Neural progenitor cell (in vitro differentiated cells): ENCODE measurements around the gene FBN3. TPM values are rescaled to one million over a fixed set of nuclear protein-coding genes. Genes with fewer than 3 reads are reported as not detected.

Experiments used
- DNase-seq: peaks from one replicate; pipeline ENCODE4 v3.0.0-alpha.2; 2016; ENCODE audit warnings: low spot score
- H2AFZ ChIP-seq: fragments of 200-600 bp; sonication (generic); replicated peaks from 2 replicates; pipeline ENCODE4 v1.6.1; 2016; ENCODE audit warnings: antibody characterized with exemption
- H3F3A ChIP-seq: fragments of 200-600 bp; sonication (generic); 2 replicates; pipeline ENCODE4 v1.6.1; 2016; ENCODE audit warnings: antibody characterized with exemption, low read depth
- H3K27ac ChIP-seq: fragments of 200-600 bp; sonication (generic); 2 replicates; pipeline ENCODE4 v1.5.1; 2016; ENCODE audit warnings: mild to moderate bottlenecking
- H3K27me3 ChIP-seq: fragments of 200-600 bp; sonication (generic); 2 replicates; pipeline ENCODE4 v1.6.1; 2016; ENCODE audit warnings: mild to moderate bottlenecking, moderate library complexity
- H3K36me3 ChIP-seq: fragments of 200-600 bp; sonication (generic); 2 replicates; pipeline ENCODE4 v1.5.1; 2016
- H3K4me1 ChIP-seq: fragments of 200-600 bp; sonication (generic); 2 replicates; pipeline ENCODE4 v1.6.1; 2016; ENCODE audit warnings: mixed run types
- H3K4me2 ChIP-seq: fragments of 200-600 bp; sonication (generic); 2 replicates; pipeline ENCODE4 v1.6.1; 2016
- H3K4me3 ChIP-seq: fragments of 200-600 bp; sonication (generic); 2 replicates; pipeline ENCODE4 v1.5.1; 2016
- H3K79me2 ChIP-seq: fragments of 200-600 bp; sonication (generic); 2 replicates; pipeline ENCODE4 v1.6.1; 2016; ENCODE audit warnings: low read depth
- H3K9ac ChIP-seq: fragments of 200-600 bp; sonication (generic); 2 replicates; pipeline ENCODE4 v1.6.1; 2016
- H3K9me3 ChIP-seq: fragments of 200-600 bp; sonication (generic); 2 replicates; pipeline ENCODE4 v1.5.1; 2016; ENCODE audit warnings: low read depth
- H4K20me1 ChIP-seq: fragments of 200-600 bp; sonication (generic); 2 replicates; pipeline ENCODE4 v1.6.1; 2016; ENCODE audit warnings: low read depth
- H3K27ac Mint-ChIP-seq: 3 replicates; pipeline ENCODE4 v1.8.0; 2021; ENCODE audit warnings: mixed read lengths
- H3K27me3 Mint-ChIP-seq: 2 replicates; pipeline ENCODE4 v1.8.0; 2022; ENCODE audit warnings: low read depth, mild to moderate bottlenecking, inconsistent platforms, moderate library complexity, mixed read lengths; ENCODE audit not compliant: insufficient read depth
- H3K36me3 Mint-ChIP-seq: 3 replicates; pipeline ENCODE4 v1.8.0; 2021; ENCODE audit warnings: mixed read lengths
- H3K4me1 Mint-ChIP-seq: 3 replicates; pipeline ENCODE4 v1.8.0; 2021; ENCODE audit warnings: mixed read lengths
- H3K4me3 Mint-ChIP-seq: 3 replicates; pipeline ENCODE4 v1.8.0; 2021; ENCODE audit warnings: mild to moderate bottlenecking, moderate library complexity, mixed read lengths
- H3K9me3 Mint-ChIP-seq: 3 replicates; pipeline ENCODE4 v1.8.0; 2020; ENCODE audit warnings: mixed read lengths
- CTCF ChIP-seq: fragments of 200-600 bp; sonication (generic); IDR thresholded peaks from 2 replicates; pipeline ENCODE4 v1.5.1; 2017; ENCODE audit warnings: antibody characterized with exemption, mild to moderate bottlenecking
- EZH2 ChIP-seq: fragments of 200-600 bp; sonication (generic); IDR thresholded peaks from 2 replicates; pipeline ENCODE4 v1.6.1; 2017; ENCODE audit warnings: antibody characterized with exemption, mild to moderate bottlenecking, moderate library complexity
- EZH2phosphoT487 ChIP-seq: fragments of 200-600 bp; sonication (generic); IDR thresholded peaks from 2 replicates; pipeline ENCODE4 v1.6.1; 2017; ENCODE audit warnings: antibody characterized with exemption
- total RNA-seq: library from RNA; depleted of rRNA; stranded (reverse); fragments of >200 nt; gene quantifications from 2 replicates; pipeline ENCODE4 v1.2.3, GENCODE V29; 2015; ENCODE audit warnings: low replicate concordance

The FBN3 gene
- total RNA-seq, 1 donor from 2014 or later, result 23.0 TPM

- H3K4me3 ChIP-seq, result no peak overlapping the region
- TF ChIP-seq CTCF, result no peak
- no peaks in the 10 kb centered on the region for H3F3A ChIP-seq
- Mint-ChIP-seq H3K9me3 (no peaks in the 10 kb centered on the region), H3K27ac (peak overlapping the region; percentile 81), H3K4me1 (peaks cover 3% of the 10 kb centered on the region), H3K36me3 (no peaks in the 10 kb centered on the region), H3K4me3 (no peak overlapping the region), H3K27me3 (peaks cover 11% of the 10 kb centered on the region)
- H3K27ac ChIP-seq, result no peak overlapping the region
- no peak overlapping the region for H2AFZ ChIP-seq
- H3K4me2 ChIP-seq, result no peak overlapping the region
- no peaks in the 10 kb centered on the region for H3K79me2 ChIP-seq
- no peaks in the 10 kb centered on the region for H3K36me3 ChIP-seq
- no peak overlapping the region for H3K9ac ChIP-seq
- H4K20me1 ChIP-seq, result no peaks in the 10 kb centered on the region
- H3K9me3 ChIP-seq, result no peaks in the 10 kb centered on the region
- H3K27me3 ChIP-seq, result no peaks in the 10 kb centered on the region
- H3K4me1 ChIP-seq, result no peaks in the 10 kb centered on the region
- DNase-seq, result no peak
Observed at GRCh38 chr19:8174706-8175105, 25.3 kb upstream of the FBN3 start.

GRCh38 chr19:8168537-8168936, 19.1 kb upstream of the FBN3 start:
- Histone ChIP-seq H3K4me1 (no peaks in the 10 kb centered on the region), H4K20me1 (no peaks in the 10 kb centered on the region), H3K4me2 (no peak overlapping the region), H3K9me3 (no peaks in the 10 kb centered on the region), H3K4me3 (no peak overlapping the region), H2AFZ (no peak overlapping the region), H3K36me3 (no peaks in the 10 kb centered on the region), H3F3A (no peaks in the 10 kb centered on the region), H3K79me2 (no peaks in the 10 kb centered on the region), H3K9ac (no peak overlapping the region), H3K27me3 (no peaks in the 10 kb centered on the region), H3K27ac (no peak overlapping the region)
- peaks cover 13% of the 10 kb centered on the region for H3K27me3 Mint-ChIP-seq
- no peak for DNase-seq
- H3K9me3 Mint-ChIP-seq, result no peaks in the 10 kb centered on the region
- TF ChIP-seq EZH2phosphoT487 (no peak), EZH2 (no peak), CTCF (no peak)
- no peak overlapping the region for H3K27ac Mint-ChIP-seq
- no peaks in the 10 kb centered on the region for H3K36me3 Mint-ChIP-seq
- H3K4me3 Mint-ChIP-seq, result no peak overlapping the region
- peaks cover 4% of the 10 kb centered on the region for H3K4me1 Mint-ChIP-seq

GRCh38 chr19:8167985-8168384, 18.6 kb upstream of the FBN3 start:
- H3K4me1 ChIP-seq, result no peaks in the 10 kb centered on the region
- Mint-ChIP-seq H3K36me3 (no peaks in the 10 kb centered on the region), H3K27ac (peak overlapping the region; percentile 81), H3K9me3 (no peaks in the 10 kb centered on the region), H3K4me1 (peaks cover 4% of the 10 kb centered on the region), H3K27me3 (peaks cover 13% of the 10 kb centered on the region), H3K4me3 (no peak overlapping the region)
- H3K4me2 ChIP-seq, result no peak overlapping the region
- H2AFZ ChIP-seq, result no peak overlapping the region
- TF ChIP-seq EZH2phosphoT487 (no peak), EZH2 (no peak), CTCF (no peak)
- no peak overlapping the region for H3K27ac ChIP-seq
- H3F3A ChIP-seq, result no peaks in the 10 kb centered on the region
- H3K79me2 ChIP-seq, result no peaks in the 10 kb centered on the region
- H3K27me3 ChIP-seq, result no peaks in the 10 kb centered on the region
- no peaks in the 10 kb centered on the region for H3K9me3 ChIP-seq
- H3K9ac ChIP-seq, result no peak overlapping the region
- H4K20me1 ChIP-seq, result no peaks in the 10 kb centered on the region
- no peak overlapping the region for H3K4me3 ChIP-seq
- DNase-seq, result no peak
- no peaks in the 10 kb centered on the region for H3K36me3 ChIP-seq

GRCh38 chr19:8163759-8164158, 14.4 kb upstream of the FBN3 start:
- H3K4me3 Mint-ChIP-seq, result no peak overlapping the region
- H3K27ac ChIP-seq, result no peak overlapping the region
- no peak for DNase-seq
- peaks cover 9% of the 10 kb centered on the region for H3K4me1 Mint-ChIP-seq
- no peaks in the 10 kb centered on the region for H3K36me3 Mint-ChIP-seq
- no peaks in the 10 kb centered on the region for H3K27me3 ChIP-seq
- no peaks in the 10 kb centered on the region for H4K20me1 ChIP-seq
- TF ChIP-seq EZH2phosphoT487, result no peak
- TF ChIP-seq CTCF, result no peak
- no peak for TF ChIP-seq EZH2
- no peaks in the 10 kb centered on the region for H3K9me3 Mint-ChIP-seq
- H3F3A ChIP-seq, result peaks cover 4% of the 10 kb centered on the region
- no peak overlapping the region for H3K4me2 ChIP-seq
- H3K27me3 Mint-ChIP-seq, result peaks cover 4% of the 10 kb centered on the region
- H3K27ac Mint-ChIP-seq, result no peak overlapping the region
- no peaks in the 10 kb centered on the region for H3K36me3 ChIP-seq
- no peaks in the 10 kb centered on the region for H3K79me2 ChIP-seq
- H3K4me3 ChIP-seq, result no peak overlapping the region
- H2AFZ ChIP-seq, result peak overlapping the region; percentile 63
- H3K9me3 ChIP-seq, result no peaks in the 10 kb centered on the region
- no peaks in the 10 kb centered on the region for H3K4me1 ChIP-seq
- H3K9ac ChIP-seq, result no peak overlapping the region
